Measurements from ENCODE around the gene TSBP1.

DNA sequence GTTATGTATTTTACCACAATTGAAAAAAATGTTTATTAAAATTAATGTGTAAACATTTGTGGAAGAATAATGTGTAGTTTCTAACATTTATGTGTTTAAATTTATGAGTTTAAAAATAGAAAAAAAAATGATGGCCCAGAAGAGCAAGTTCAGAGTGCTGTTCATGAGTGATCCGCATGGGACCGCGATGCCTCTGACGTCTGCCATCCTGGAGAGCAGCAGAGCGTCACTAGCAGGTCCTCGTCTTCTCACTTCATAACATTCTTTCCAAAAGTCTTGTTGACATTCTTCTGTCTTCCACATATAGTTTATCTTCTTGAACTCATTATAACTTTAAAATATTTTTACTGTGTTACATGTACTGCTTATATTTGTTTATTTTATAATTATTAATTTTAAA lies 19.8 kb upstream of the TSBP1 start:
- TF ChIP-seq, protein P1, sequence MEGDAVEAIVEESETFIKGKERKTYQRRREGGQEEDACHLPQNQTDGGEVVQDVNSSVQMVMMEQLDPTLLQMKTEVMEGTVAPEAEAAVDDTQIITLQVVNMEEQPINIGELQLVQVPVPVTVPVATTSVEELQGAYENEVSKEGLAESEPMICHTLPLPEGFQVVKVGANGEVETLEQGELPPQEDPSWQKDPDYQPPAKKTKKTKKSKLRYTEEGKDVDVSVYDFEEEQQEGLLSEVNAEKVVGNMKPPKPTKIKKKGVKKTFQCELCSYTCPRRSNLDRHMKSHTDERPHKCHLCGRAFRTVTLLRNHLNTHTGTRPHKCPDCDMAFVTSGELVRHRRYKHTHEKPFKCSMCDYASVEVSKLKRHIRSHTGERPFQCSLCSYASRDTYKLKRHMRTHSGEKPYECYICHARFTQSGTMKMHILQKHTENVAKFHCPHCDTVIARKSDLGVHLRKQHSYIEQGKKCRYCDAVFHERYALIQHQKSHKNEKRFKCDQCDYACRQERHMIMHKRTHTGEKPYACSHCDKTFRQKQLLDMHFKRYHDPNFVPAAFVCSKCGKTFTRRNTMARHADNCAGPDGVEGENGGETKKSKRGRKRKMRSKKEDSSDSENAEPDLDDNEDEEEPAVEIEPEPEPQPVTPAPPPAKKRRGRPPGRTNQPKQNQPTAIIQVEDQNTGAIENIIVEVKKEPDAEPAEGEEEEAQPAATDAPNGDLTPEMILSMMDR (conservative IDR thresholded peaks at IDR 0.05; ENCODE audit: low read length): no peak
- no peak for TF ChIP-seq EZH2phosphoT487 (IDR thresholded peaks at IDR 0.05; ENCODE audit: borderline replicate concordance)
